GM18858 (cell line): Measurements from ENCODE around the gene RTEL1.

ENCODE experiments used
- ATAC-seq: cut with Tn5 transposase; IDR thresholded peaks from one replicate; pipeline ENCODE4 v1.9.1; 2021; ENCODE audit not compliant: unreplicated experiment

Gene RTEL1

DNA sequence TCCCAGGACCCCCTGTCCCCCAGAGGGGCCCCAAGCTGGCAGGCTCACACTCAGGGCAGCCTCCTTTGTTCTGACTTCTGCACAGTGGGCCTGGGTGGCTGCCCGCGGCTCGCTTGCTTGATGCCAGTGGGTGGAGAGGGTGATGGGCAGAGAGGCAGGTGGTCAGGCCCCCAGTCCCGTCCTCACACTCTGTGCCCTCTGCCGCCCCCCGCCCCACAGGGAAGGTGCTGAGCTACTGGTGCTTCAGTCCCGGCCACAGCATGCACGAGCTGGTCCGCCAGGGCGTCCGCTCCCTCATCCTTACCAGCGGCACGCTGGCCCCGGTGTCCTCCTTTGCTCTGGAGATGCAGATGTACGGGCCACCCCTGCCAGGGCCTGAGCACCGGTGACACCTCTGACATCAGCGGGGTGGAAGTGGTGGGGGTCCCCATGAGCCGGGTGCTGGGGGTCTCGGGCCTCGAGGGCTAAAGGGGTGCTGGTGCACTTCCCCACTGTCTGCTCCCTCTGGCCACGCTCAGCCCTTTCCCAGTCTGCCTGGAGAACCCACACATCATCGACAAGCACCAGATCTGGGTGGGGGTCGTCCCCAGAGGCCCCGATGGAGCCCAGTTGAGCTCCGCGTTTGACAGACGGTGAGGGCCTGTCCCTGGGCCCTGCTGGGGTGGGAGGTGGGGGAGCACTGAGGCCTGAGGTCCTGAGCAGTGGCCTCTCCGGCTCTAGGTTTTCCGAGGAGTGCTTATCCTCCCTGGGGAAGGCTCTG lies 29.5 kb downstream of the RTEL1 start:
- no peak for ATAC-seq

GRCh38 chr20:63688228-63689045 lies 30.3 kb downstream of the RTEL1 start:
- ATAC-seq: no peak

DNA sequence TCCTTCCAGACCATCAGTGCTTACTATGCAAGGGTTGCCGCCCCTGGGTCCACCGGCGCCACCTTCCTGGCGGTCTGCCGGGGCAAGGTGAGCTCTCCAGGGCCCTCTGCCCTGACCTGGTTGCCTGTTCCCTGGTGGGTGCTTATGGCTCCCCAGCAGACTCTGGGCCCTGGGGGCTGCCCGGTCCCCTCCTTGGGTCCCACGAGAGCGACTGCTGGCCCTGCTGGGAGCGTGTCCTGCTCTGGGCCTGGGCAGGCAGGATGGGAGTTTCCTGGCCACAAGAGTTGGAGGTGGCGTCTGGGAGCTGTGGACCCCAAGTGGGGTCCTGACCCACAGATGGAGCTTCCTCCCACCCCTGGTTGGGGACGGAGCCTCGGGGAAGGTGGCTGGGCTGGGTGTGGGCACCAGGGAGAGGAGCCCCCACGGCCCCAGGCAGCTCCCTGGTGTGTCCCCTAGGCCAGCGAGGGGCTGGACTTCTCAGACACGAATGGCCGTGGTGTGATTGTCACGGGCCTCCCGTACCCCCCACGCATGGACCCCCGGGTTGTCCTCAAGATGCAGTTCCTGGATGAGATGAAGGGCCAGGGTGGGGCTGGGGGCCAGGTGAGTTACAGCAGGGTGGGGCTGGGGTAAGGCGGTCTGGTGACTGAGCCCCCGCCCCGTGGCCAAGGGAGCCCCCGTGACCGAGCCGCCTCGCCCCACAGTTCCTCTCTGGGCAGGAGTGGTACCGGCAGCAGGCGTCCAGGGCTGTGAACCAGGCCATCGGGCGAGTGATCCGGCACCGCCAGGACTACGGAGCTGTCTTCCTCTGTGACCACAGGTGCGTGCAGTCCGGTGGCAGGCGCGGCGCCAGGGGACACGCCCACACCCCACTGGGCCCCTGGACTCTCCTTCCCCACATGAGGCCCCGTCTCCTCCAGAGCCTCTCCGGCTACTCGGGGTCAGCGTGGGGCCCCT lies 31.2 kb downstream of the RTEL1 start:
- ATAC-seq: no peak

- ATAC-seq: no peak
These were observed 32.1 kb downstream of the RTEL1 start for GRCh38 chr20:63690003-63690897.

GRCh38 chr20:63690898-63691710 lies 33.0 kb downstream of the RTEL1 start:
- ATAC-seq: no peak

GRCh38 chr20:63691711-63692435 lies 33.8 kb downstream of the RTEL1 start:
- no peak for ATAC-seq

GRCh38 chr20:63692436-63693082 lies 34.4 kb downstream of the RTEL1 start:
- ATAC-seq: no peak

DNA sequence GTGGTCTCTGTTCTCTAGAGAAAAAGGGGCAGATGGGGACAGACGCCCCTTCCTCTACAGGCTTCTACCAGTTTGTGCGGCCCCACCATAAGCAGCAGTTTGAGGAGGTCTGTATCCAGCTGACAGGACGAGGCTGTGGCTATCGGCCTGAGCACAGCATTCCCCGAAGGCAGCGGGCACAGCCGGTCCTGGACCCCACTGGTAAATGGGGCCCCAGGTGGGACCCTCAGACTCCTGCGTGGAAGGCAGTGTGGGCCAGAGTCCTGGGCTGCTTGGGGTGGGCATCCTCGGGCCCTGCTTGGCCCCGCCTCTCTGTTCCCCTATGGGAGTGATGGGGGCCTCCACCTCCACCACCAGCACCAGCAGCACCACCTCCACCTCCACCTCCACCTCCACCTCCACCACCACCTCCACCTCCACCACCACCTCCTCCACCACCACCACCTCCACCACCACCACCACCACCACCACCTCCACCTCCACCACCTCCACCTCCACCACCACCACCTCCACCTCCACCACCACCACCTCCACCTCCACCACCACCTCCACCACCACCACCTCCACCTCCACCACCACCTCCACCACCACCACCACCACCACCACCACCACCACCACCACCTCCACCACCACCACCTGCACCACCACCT lies 35.1 kb downstream of the RTEL1 start:
- no peak for ATAC-seq

DNA sequence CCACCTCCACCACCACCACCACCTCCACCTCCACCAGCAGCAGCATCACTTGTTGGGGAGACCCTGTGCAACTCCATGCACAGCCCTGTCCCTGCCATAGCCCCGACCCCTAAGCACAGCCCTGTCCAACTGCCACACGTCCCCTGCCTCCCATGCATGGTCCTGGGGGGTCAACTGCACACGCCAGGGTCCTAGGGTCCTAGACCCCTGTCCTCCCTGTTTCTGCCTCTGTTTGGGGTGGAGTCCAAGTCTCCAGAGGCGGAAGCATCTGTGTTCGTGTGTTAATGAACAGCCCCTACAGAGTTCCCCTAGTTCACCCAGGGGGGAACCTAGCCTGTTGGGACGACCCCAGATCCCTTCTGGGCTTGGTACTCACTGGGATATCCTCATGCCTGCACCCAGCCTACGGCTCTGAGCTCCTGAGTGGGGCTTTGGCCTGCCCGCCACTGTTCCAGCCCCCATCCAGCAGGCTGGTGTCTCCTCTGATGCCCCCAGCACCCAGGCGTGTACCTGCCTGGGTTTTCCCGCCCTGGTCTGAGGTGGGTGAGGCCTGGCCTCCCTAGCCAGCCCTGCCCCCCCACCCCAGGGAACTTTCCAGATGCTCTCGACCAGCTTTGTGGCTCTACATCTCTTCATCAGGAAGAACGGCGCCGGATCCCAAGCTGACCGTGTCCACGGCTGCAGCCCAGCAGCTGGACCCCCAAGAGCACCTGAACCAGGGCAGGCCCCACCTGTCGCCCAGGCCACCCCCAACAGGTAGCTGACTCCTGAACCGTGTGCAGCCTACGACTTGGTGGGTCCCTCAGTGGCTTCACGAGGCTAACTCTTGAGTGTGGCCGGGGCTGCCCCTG lies 35.8 kb downstream of the RTEL1 start:
- ATAC-seq: no peak

DNA sequence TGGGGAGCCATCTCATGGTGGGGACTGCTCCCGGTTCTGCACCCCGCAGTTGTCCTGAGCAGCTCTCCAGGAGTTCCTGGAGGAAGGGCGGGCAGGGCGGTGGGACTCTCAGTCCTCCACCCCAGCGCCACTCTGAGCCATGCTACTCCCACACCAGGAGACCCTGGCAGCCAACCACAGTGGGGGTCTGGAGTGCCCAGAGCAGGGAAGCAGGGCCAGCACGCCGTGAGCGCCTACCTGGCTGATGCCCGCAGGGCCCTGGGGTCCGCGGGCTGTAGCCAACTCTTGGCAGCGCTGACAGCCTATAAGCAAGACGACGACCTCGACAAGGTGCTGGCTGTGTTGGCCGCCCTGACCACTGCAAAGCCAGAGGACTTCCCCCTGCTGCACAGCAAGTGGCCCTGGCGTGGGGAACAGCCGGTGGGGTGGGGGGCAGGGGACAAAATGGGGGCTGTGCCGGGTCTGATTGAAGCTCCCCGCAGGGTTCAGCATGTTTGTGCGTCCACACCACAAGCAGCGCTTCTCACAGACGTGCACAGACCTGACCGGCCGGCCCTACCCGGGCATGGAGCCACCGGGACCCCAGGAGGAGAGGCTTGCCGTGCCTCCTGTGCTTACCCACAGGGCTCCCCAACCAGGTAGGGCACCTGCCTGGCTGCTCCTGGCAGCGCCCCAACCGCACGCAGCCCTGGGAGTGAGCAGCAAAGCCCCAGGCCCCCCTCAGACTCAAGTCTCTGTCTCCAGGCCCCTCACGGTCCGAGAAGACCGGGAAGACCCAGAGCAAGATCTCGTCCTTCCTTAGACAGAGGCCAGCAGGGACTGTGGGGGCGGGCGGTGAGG lies 36.7 kb downstream of the RTEL1 start:
- ATAC-seq: no peak

- no peak for ATAC-seq
These were observed 37.6 kb downstream of the RTEL1 start for GRCh38 chr20:63695424-63696305.

GRCh38 chr20:63696306-63696627 lies 38.2 kb downstream of the RTEL1 start:
- no peak for ATAC-seq

- ATAC-seq: no peak
These were observed 38.7 kb downstream of the RTEL1 start, which contains the start of gene TNFRSF6B for GRCh38 chr20:63696628-63697356. Gene TNFRSF6B, plus strand, starts transcription at chr20:63696652. Its CDS starts 116 bp downstream, at chr20:63696768.

- ATAC-seq: no peak
These were observed 39.3 kb downstream of the RTEL1 start for GRCh38 chr20:63697357-63697867.
